Stomach (tissue), 4 donors: Measurements from ENCODE around the gene NCAPG2.

Experiments used
- CTCF ChIP-seq, 7 experiments: fragments of 450-650 bp in 4 of 7; fragments of 200-600 bp in 3 of 7; sonication (generic) in 3 of 7; IDR thresholded peaks; one replicate each; pipeline ENCODE4 v1.5.1; 2016 to 2019; ENCODE audit warnings: antibody characterized with exemption in 7 of 7, control low read depth in 2 of 7, mild to moderate bottlenecking in 1 of 7
- EP300 ChIP-seq: sonication (generic); formaldehyde crosslinking; IDR thresholded peaks from one replicate; pipeline ENCODE4 v1.6.1; 2017; ENCODE audit warnings: antibody characterized with exemption
- POLR2A ChIP-seq, 4 donors: fragments of 450-650 bp; IDR thresholded peaks; one replicate each; pipeline ENCODE4 v1.6.1; 2016; ENCODE audit warnings: antibody characterized with exemption in 4 of 4, control low read depth in 2 of 4, mild to moderate bottlenecking in 1 of 4, moderate library complexity in 1 of 4
- POLR2AphosphoS5 ChIP-seq, 3 donors: sonication (generic); formaldehyde crosslinking; IDR thresholded peaks; one replicate each; pipeline ENCODE4 v1.6.1; 2016; ENCODE audit warnings: antibody characterized with exemption in 3 of 3

- TF ChIP-seq CTCF (IDR thresholded peaks at IDR 0.05) (no peak), POLR2A (IDR thresholded peaks at IDR 0.05) (no peak), EP300 (no peak), POLR2AphosphoS5 (IDR thresholded peaks at IDR 0.05) (no peak)
Observed at GRCh38 chr7:158689488-158689887, 15.1 kb downstream of the NCAPG2 start.
